ENCODE results near the gene PPT1. TPM values are rescaled to one million over a fixed set of nuclear protein-coding genes. Genes with fewer than 3 reads are reported as not detected.

PPT1 gene
- total RNA-seq, 1 experiment from 2014 or later: 107 TPM

- CTCF ChIA-PET: interaction anchor here (0.6 to 1.8 kb wide), 2 partner anchors 25 to 241 kb away, joined by 3 to 6 read pairs; no protein-coding TSS in a partner anchor
- Mint-ChIP-seq H3K4me3 (no peak overlapping the region), H3K27me3 (ENCODE audit: low read depth) (no peaks in the 10 kb centered on the region), H3K36me3 (peaks cover 27% of the 10 kb centered on the region), H3K9me3 (no peaks in the 10 kb centered on the region), H3K27ac (no peak overlapping the region), H3K4me1 (peaks cover 33% of the 10 kb centered on the region)
- ATAC-seq (no peak), DNase-seq (ENCODE audit: low spot score) (no peak)
- POLR2A ChIA-PET: no interaction called here
- TF ChIP-seq ERG (CRISPR knock-in tag; IDR thresholded peaks at IDR 0.05) (no peak), ATF1 (CRISPR knock-in tag; IDR thresholded peaks at IDR 0.05) (no peak), PRDM15 (CRISPR knock-in tag; IDR thresholded peaks at IDR 0.05) (no peak), NR3C1 (CRISPR knock-in tag; conservative IDR thresholded peaks at IDR 0.05; ENCODE audit: low read depth) (no peak), NFE2L1 (CRISPR knock-in tag; IDR thresholded peaks at IDR 0.05) (no peak), ATF2 (CRISPR knock-in tag; IDR thresholded peaks at IDR 0.05; ENCODE audit: borderline replicate concordance, low read depth) (no peak), USF2 (CRISPR knock-in tag; IDR thresholded peaks at IDR 0.05) (no peak), CDX4 (CRISPR knock-in tag; IDR thresholded peaks at IDR 0.05; ENCODE audit: borderline replicate concordance) (no peak), EMX1 (CRISPR knock-in tag; IDR thresholded peaks at IDR 0.05) (no peak), ARID4B (CRISPR knock-in tag; IDR thresholded peaks at IDR 0.05; ENCODE audit: borderline replicate concordance) (no peak), STAT6 (CRISPR knock-in tag; conservative IDR thresholded peaks at IDR 0.05; ENCODE audit: low read depth) (no peak), SMAD3 (CRISPR knock-in tag; IDR thresholded peaks at IDR 0.05; ENCODE audit: borderline replicate concordance) (no peak), AFF4 (CRISPR knock-in tag; IDR thresholded peaks at IDR 0.05; ENCODE audit: borderline replicate concordance) (no peak), ZNF425 (CRISPR knock-in tag; conservative IDR thresholded peaks at IDR 0.05) (no peak), CREM (CRISPR knock-in tag; IDR thresholded peaks at IDR 0.05) (no peak)
These were observed 39.0 kb downstream of the PPT1 start for GRCh38 chr1:40058097-40058452.
